Activated CD4-positive, alpha-beta T cell treated with anti-CD3 and anti-CD28 coated beads, Interleukin-2, amount 50 U/mL, for 16 hours (primary cell): ENCODE results near the gene MLLT3.

Experiments
- DNase-seq: peaks from one replicate; pipeline ENCODE4 v3.0.0-alpha.2; 2020

MLLT3 gene

DNA sequence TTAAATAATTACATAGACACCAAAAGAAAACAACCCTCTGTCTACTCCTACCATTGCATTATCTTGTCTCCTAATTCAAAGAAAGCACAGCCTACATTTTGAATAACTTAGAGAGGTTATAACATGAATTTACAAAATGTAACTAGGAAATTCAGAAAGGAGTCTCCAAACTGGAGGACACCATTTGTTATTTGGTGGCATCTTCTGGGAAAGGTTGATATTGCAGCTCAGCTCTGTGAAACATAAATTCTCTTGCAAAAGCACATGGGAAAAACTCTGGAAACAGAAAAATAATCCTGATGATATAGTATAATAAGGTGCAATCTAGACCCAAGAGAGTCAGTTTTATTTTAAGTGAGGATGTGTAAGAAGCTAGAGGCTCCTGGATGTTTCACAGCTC is 215.3 kb downstream of the MLLT3 start:
- DNase-seq: no peak

DNA sequence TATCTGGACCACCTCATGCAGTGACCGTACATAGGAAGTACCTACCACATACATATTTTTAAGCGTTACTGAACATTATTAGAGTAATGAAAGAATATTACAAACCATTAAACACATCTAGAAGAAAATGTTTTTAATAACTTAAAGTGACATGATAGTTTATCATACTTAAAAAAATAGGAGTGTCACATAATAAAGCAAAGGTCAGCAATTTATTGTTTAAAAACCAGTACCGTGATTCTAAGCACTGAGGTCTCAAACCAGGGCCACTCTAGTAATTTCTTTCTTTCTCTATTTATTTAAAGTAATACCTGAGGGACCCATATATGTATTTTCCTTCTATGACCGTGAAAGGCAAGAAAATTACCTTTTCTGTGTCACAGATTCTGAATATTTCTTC is 216.0 kb downstream of the MLLT3 start:
- DNase-seq: no peak

GRCh38 chr9:20405616-20406015 is 216.7 kb downstream of the MLLT3 start:
- no peak for DNase-seq

DNA sequence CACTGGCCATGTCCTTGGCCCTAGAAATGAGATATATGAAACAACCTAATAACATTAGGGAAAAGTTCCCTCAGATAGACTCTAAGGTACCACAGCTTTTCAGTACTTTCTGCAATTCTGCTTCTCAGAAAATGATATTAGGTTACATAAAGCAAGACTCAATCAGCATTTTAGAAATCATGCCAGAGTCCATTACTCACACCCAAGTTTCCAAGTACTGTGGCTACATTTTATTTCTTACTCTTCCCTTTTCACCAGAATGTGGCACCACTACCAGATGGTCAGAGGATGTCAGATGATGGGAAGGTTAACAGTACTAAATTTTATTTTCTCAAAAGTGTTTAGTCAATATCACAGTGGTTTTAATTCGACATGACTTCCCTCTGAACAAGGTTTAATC is 217.2 kb downstream of the MLLT3 start:
- no peak for DNase-seq

- DNase-seq: no peak
Measured at GRCh38 chr9:20404192-20404813, 218.0 kb downstream of the MLLT3 start.

- no peak for DNase-seq
Measured at GRCh38 chr9:20403346-20403745, 219.0 kb downstream of the MLLT3 start.

- DNase-seq: no peak
Measured at GRCh38 chr9:20402273-20402875, 219.9 kb downstream of the MLLT3 start.

DNA sequence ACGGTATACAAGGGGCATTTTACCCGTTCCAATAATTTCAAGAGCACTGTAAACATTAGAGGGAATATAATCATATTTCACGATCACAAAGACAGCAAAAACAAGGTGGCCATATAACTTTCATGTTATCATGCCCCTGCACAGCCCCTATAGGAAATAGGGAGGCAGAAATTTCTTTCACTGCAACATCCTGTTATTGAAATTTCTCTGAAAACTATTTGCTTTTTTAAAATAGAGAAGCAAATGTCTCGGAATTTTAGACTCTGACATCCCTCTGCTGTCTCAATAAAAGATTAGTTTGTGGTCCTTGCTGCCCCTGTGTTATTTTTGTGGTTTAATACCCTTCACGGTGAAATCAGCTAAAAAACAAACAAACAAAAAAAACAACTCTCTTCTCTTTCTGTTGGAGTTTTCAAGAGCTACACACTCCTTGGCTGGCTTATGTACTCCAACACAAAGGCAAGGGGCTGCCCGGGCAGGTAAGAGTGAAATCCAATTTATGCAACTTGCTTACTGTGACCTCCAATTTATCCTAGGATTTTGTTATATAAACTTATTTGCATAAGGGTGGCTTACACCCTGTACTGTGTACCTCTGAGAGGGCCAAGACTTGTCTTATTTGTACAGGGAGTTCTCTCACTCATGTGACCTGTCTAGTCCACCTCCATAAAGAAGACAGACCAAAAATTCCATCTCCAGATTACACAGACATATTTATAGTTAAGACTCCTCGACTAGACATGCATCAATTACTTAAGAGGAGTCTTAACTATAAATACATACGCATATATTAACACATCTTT is 223.6 kb downstream of the MLLT3 start:
- DNase-seq: no peak

DNA sequence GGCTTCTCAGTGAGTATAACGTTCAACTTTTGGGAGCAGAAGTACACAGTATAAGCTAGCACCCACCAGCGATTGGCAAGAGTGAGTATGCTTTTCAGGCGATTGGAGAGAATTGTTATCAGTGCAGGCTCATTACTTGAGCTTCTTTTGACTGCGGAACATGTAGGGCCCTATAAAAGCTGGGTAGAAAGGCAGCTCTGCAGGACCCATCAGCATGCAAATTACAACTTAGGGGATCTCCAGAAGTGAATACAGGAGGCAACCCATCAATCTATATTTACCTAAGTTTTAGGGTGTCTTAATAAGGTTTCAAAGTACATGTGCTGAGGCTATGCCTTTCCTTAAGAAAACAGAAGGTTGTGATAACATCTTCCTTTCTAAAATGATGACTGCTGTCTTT is 225.0 kb downstream of the MLLT3 start:
- DNase-seq: no peak

- DNase-seq: no peak
Measured at GRCh38 chr9:20396509-20396908, 225.8 kb downstream of the MLLT3 start.

GRCh38 chr9:20395651-20396050 is 226.6 kb downstream of the MLLT3 start:
- DNase-seq: no peak

GRCh38 chr9:20394969-20395368 is 227.3 kb downstream of the MLLT3 start:
- DNase-seq: no peak

DNA sequence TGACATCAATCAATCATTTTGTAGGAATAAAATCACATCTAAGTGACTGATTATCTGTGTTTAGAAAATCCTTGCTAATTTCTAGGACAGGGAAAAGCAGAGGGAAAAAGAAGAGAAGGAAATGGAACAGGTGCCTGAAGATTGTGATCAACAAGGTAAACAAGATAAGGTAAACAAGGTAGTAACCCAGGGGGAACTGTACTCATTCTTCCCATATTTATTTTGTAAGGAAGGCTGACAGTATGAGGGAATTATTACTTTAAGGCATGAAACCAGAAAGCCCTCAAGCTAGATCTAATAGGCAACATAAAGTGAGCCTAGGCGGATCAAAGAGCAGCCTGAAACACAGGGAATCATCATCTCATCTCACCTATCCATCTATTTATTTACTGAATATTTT is 231.1 kb downstream of the MLLT3 start:
- DNase-seq: no peak

DNA sequence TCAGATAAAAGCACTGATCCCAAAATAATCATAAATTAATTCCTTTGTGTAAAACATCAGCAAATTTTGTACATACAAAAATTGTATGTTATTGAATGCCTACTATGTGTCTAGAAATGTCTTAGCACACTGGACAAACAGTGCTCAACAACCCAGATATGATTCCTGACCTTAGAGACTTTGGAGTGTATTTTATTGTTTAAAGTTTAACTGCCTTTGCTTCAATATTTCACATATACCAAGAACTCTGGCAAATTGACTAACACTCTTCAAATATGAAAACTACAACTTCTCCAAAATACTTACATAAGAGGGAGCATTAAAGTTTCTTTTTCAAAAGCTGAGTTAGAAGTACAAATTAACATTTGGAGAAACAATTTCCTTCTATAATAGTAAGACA is 231.9 kb downstream of the MLLT3 start:
- no peak for DNase-seq

- DNase-seq: no peak
Measured at GRCh38 chr9:20387062-20387461, 235.2 kb downstream of the MLLT3 start.

GRCh38 chr9:20384642-20385041 is 237.7 kb downstream of the MLLT3 start:
- DNase-seq: no peak

GRCh38 chr9:20382460-20383071 is 239.7 kb downstream of the MLLT3 start:
- no peak for DNase-seq

DNA sequence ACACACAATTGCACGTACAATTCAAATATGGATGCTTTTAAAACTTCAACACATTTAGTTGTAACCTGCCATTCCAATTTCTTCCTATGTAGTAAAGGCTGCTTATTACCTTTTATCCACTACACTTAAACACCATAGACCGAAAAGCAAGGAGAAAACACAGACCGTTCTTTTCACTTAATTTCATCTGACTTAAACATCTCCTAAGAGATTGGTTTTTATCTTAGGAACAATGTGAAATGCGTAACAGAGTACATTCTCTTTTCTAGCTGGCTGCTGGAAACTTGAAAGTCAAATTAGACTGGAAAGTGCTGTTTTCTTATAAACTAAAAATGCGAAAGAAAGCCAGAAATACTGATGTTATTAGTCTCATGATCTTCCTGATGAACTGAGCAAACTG is 241.8 kb downstream of the MLLT3 start:
- DNase-seq: no peak

- no peak for DNase-seq
Measured at GRCh38 chr9:20379804-20380225, 242.5 kb downstream of the MLLT3 start.

- DNase-seq: no peak
Measured at GRCh38 chr9:20378851-20379250, 243.4 kb downstream of the MLLT3 start.

- DNase-seq: no peak
Measured at GRCh38 chr9:20377790-20378189, 244.5 kb downstream of the MLLT3 start.

GRCh38 chr9:20376731-20377375 is 245.4 kb downstream of the MLLT3 start:
- DNase-seq: no peak

DNA sequence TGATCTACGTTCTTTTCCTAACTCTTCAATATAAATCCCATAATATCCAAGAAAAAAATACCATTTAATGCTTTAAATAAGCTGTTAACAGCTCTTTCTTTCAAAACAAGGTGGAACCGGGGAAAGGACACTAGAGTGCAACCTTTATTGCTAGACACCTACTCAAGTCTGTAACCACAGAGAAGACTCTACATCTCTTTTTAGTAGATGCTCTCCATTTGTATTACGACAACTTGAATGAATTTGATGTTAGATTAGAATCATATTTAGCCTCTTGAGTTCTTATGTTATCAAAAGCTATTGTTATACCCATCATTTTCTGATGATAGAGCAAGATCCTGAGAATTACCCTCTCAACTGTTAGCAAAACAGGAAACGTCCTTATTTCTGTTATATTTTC is 246.3 kb downstream of the MLLT3 start:
- no peak for DNase-seq
